Calu3 (cell line): Measurements from ENCODE around the gene COL19A1. TPM values are rescaled to one million over a fixed set of nuclear protein-coding genes. Genes with fewer than 3 reads are reported as not detected.

Source experiments
- BruUV-seq: library from RNA; stranded (reverse); fragments of 400-500 nt; replicated peaks from 2 replicates; lab custom pipeline; 2021; lab: Mats Ljungman, UMichigan
- CTCF ChIA-PET: fragments of 300-600 bp; sonication (Branson Sonifier 250); formaldehyde crosslinking; loops from one replicate; lab custom pipeline; 2022; ENCODE audit warnings: antibody characterized with exemption; lab: Charles Lee
- DNase-seq: peaks from one replicate; pipeline ENCODE4 v3.0.0; 2022
- H3K27ac Mint-ChIP-seq: one replicate; pipeline ENCODE4 v1.8.0; 2022; ENCODE audit warnings: mixed read lengths; ENCODE audit not compliant: unreplicated experiment
- H3K27me3 Mint-ChIP-seq: one replicate; pipeline ENCODE4 v1.8.0; 2022; ENCODE audit warnings: mixed read lengths; ENCODE audit not compliant: unreplicated experiment
- H3K36me3 Mint-ChIP-seq: one replicate; pipeline ENCODE4 v1.8.0; 2022; ENCODE audit warnings: mild to moderate bottlenecking, moderate library complexity, mixed read lengths; ENCODE audit not compliant: insufficient read depth, unreplicated experiment
- H3K4me1 Mint-ChIP-seq: one replicate; pipeline ENCODE4 v1.8.0; 2022; ENCODE audit warnings: mild to moderate bottlenecking, low read depth, mixed read lengths; ENCODE audit not compliant: unreplicated experiment
- H3K4me3 Mint-ChIP-seq: one replicate; pipeline ENCODE4 v1.8.0; 2022; ENCODE audit warnings: mild to moderate bottlenecking, low read depth, moderate library complexity, mixed read lengths; ENCODE audit not compliant: unreplicated experiment
- H3K9me3 Mint-ChIP-seq: one replicate; pipeline ENCODE4 v1.8.0; 2022; ENCODE audit warnings: low read depth, mixed read lengths; ENCODE audit not compliant: unreplicated experiment
- intact Hi-C: fragments of 100-400 bp; cut with micrococcal nuclease; formaldehyde crosslinking; loops from one replicate; pipeline ENCODE4 v1.10.0; 2022; ENCODE audit not compliant: unreplicated experiment
- total RNA-seq: library from RNA; stranded (reverse); gene quantifications from 2 replicates; pipeline ENCODE4 v1.2.3, GENCODE V29; 2022
- TF ChIP-seq, protein P1 (sequence below): fragments of 200-600 bp; IDR thresholded peaks from one replicate; pipeline ENCODE4 v1.8.0; 2022; ENCODE audit warnings: antibody characterized with exemption; ENCODE audit not compliant: unreplicated experiment

Gene COL19A1
- total RNA-seq, 1 experiment from 2014 or later, result not detected

DNA sequence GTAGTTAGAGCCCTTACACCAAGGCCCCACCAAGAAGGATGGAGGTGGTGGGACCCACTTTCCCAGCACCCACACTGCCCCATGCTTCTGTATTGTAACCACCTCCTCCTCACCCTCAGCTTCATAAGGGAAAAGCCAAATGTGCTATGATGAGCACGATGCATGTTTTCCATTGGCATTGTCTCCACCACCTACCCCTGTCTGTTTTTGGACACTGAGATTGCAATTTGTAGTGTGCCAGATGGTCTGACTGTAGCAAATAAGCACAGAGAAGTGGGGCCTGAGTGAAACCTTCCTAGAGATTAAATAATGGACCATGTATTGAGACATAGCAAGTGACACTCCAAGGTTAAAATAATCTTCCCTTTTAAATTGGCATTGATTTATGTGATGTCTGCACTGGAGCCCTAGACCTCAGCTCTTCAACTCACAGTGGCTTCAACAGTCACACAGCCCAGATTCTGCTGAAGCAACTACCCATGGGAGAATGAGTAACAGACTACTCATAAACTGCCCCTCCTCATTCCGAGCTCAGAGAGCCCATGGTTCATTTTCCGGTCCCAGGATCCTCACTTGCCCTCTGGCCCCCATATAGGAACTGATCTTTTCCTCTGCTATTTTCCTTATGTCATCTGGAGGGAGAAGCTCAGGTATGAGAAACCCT is 258.7 kb downstream of the COL19A1 start:
- peak; percentile 18 for DNase-seq
- CTCF ChIA-PET, result interaction anchor here (0.6 to 0.8 kb wide), 2 partner anchors 17 to 381 kb away, joined by 3 to 5 read pairs; no protein-coding TSS in a partner anchor
- Mint-ChIP-seq H3K27me3 (no peaks in the 10 kb centered on the region), H3K36me3 (no peaks in the 10 kb centered on the region), H3K27ac (no peak overlapping the region), H3K4me3 (no peak overlapping the region), H3K9me3 (no peaks in the 10 kb centered on the region), H3K4me1 (peaks cover 9% of the 10 kb centered on the region)
- TF ChIP-seq, protein P1, sequence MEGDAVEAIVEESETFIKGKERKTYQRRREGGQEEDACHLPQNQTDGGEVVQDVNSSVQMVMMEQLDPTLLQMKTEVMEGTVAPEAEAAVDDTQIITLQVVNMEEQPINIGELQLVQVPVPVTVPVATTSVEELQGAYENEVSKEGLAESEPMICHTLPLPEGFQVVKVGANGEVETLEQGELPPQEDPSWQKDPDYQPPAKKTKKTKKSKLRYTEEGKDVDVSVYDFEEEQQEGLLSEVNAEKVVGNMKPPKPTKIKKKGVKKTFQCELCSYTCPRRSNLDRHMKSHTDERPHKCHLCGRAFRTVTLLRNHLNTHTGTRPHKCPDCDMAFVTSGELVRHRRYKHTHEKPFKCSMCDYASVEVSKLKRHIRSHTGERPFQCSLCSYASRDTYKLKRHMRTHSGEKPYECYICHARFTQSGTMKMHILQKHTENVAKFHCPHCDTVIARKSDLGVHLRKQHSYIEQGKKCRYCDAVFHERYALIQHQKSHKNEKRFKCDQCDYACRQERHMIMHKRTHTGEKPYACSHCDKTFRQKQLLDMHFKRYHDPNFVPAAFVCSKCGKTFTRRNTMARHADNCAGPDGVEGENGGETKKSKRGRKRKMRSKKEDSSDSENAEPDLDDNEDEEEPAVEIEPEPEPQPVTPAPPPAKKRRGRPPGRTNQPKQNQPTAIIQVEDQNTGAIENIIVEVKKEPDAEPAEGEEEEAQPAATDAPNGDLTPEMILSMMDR, result no peak
- BruUV-seq, result no TSS peak
- intact Hi-C loops, result no loop called here

- TF ChIP-seq, protein P1, result no peak
- H3K9me3 Mint-ChIP-seq, result no peaks in the 10 kb centered on the region
- intact Hi-C loops, result no loop called here
- CTCF ChIA-PET, result interaction anchor here (0.6 to 0.8 kb wide), 2 partner anchors 17 to 381 kb away, joined by 3 to 5 read pairs; no protein-coding TSS in a partner anchor
- no peaks in the 10 kb centered on the region for H3K27me3 Mint-ChIP-seq
- H3K36me3 Mint-ChIP-seq, result no peaks in the 10 kb centered on the region
- no peak for DNase-seq
- H3K4me3 Mint-ChIP-seq, result no peak overlapping the region
- no TSS peak for BruUV-seq
- H3K27ac Mint-ChIP-seq, result no peak overlapping the region
- H3K4me1 Mint-ChIP-seq, result peaks cover 9% of the 10 kb centered on the region
Measured at GRCh38 chr6:70125602-70126001, 259.2 kb downstream of the COL19A1 start.

- no peak overlapping the region for H3K27ac Mint-ChIP-seq
- H3K9me3 Mint-ChIP-seq, result no peaks in the 10 kb centered on the region
- no peak overlapping the region for H3K4me3 Mint-ChIP-seq
- CTCF ChIA-PET, result no interaction called here
- H3K36me3 Mint-ChIP-seq, result no peaks in the 10 kb centered on the region
- peaks cover 9% of the 10 kb centered on the region for H3K4me1 Mint-ChIP-seq
- TF ChIP-seq, protein P1, result no peak
- intact Hi-C loops, result no loop called here
- BruUV-seq, result no TSS peak
- peaks cover 19% of the 10 kb centered on the region for H3K27me3 Mint-ChIP-seq
- no peak for DNase-seq
Measured at GRCh38 chr6:70129341-70129740, 263.0 kb downstream of the COL19A1 start.

GRCh38 chr6:70130865-70131264 is 264.5 kb downstream of the COL19A1 start:
- Mint-ChIP-seq H3K9me3 (no peaks in the 10 kb centered on the region), H3K27me3 (peaks cover 22% of the 10 kb centered on the region), H3K4me3 (no peak overlapping the region), H3K4me1 (no peaks in the 10 kb centered on the region), H3K36me3 (no peaks in the 10 kb centered on the region), H3K27ac (no peak overlapping the region)
- CTCF ChIA-PET, result interaction anchor here (0.6 kb wide), 1 partner anchor 964 kb away, joined by 3 read pairs; no protein-coding TSS in a partner anchor
- DNase-seq, result no peak
- intact Hi-C loops, result no loop called here
- BruUV-seq, result no TSS peak
- TF ChIP-seq, protein P1, result no peak
